ENCODE measurements around the gene DAPL1.

- TF ChIP-seq CTCF (IDR thresholded peaks at IDR 0.05): no peak
- no peak for TF ChIP-seq POLR2A (IDR thresholded peaks at IDR 0.05)
Observed at GRCh38 chr2:158755310-158756087, 39.6 kb upstream of the DAPL1 start.

Measured in body of pancreas (tissue), 4 donors.